GM08714 (cell line): Measurements from ENCODE around the gene ZNF296.

Experiments
- H3K4me3 ChIP-seq: fragments of 200-500 bp; sonication (Bioruptor generic); 2 replicates; pipeline ENCODE4 v1.5.1; 2014; ENCODE audit warnings: mild to moderate bottlenecking, low read length, inconsistent platforms
- ZNF274 ChIP-seq: IDR thresholded peaks from 2 replicates; pipeline ENCODE4 v1.6.1; 2012; ENCODE audit warnings: mild to moderate bottlenecking, low read depth, low read length

Gene ZNF296

DNA sequence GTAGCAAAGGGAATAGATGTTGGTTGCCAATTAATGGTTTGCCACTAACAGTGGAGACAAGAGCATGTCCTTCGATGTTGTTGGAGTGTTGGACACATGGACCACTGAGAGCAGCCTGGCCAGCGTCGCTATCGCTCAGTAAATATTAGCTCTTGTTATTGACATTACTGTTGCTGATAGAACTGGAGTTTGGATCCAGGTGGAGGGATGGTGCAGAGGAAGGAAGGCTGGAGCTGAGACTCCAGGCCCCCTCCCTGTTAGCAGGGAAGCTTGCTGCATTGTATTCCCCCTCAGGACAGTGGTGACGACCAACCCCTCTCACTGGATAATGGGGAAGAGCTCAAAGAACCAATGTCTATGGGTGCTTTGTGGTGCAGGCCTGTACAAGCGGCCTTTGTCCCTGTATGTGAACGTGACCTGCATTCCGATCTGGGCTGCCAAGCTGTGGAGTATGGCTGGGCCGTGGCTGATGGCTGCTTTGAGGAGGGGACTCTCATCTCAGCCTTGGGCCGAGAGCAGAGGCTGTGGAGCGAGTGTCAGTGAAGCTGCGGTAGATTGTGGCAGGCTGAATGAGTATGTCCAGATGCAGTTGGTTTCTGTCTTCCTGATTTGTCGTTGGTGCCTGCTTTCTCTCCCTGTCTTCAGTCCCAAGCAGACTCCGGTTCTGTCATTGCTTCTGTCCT, 30.5 kb downstream of the ZNF296 start:
- H3K4me3 ChIP-seq = no peak overlapping the region
- no peak for TF ChIP-seq ZNF274

GRCh38 chr19:45041125-45041524, 35.2 kb downstream of the ZNF296 start:
- no peak overlapping the region for H3K4me3 ChIP-seq
- TF ChIP-seq ZNF274 = no peak

DNA sequence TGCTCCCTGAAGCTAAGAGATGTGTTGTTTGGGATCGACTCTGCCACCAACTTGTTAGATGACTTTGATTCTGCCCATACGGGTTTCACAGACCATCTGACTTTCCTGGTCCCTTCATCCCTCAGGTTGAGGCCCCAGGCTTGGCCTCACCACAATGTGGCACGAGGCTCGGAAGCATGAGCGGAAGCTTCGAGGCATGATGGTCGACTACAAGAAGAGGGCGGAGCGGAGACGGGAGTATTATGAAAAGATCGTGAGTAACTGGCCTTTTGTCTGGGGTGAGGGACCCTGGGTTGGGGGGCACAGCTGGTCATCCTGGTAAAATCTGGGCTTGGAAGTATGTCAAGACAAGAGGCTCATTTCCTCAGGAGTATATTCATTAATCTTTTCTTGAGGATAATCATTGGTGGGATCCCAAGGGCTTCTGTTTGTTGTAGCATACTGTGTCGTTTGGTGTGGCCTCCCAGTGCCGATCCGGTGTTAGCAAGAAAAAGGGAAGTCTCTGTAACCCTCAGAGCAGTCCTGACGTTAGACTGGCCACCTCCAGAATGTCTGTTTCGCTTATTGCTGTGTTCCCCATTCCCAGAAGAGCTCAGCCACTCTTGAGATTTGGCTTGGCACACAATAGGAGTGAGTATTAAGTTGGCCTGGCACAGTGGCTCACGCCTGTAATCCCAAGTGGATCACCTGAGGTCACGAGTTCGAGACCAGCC, 36.1 kb downstream of the ZNF296 start:
- TF ChIP-seq ZNF274 = no peak
- H3K4me3 ChIP-seq = peak overlapping the region; percentile 81; the same call in 1 of the 2 replicates

DNA sequence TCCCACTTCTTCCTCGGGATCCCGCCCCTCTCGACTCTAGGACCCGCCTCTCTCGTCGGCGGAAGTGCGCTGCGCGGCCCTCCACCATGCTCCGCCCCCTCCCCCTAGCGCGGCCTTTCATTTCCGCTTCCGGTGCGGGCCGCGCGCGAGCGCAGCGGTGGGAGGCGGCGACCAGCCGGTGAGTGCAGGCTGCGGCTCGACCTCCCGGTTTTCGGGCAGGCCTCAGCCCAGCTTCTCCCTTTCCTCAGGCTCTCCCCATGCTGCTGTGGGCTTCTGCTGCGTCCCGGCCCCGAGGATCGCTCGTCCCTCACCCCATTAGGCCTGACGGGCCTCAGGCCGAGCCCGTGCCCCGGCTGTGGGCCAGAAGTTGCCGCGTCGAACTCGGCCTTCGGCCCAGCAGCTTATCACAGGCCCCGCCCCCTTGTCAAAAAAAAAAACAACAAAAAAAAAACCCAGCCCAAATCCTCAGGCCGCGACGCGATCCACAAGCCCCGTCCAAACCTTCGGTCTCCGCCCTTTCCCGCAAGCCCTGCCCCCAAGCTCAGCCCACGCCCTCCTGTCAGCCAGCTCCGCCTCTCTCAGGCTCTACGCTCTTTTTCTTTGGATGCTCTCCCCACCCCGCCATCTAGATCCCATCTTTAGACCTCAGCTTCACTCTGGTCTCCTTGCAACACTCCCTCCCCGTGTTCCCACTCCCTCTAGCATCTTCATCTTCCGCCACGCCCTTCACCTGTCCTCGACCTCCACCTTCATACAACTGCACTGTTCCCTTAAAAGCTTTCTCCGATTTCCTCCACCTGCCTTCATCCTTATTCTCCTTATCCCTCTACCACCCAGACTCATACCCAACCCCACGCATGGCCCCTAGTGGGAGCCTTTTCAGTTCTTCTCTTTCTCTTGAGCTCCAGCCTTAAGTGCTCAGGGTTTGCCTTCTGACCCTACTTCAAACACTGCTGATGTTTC, 37.1 kb downstream of the ZNF296 start, which contains the start of gene CLASRP:
Gene CLASRP, plus strand, starts transcription at position 115 of the 963 bp plus-strand sequence. CDS start 1,168 bp downstream, outside the sequence.
- no peak for TF ChIP-seq ZNF274
- H3K4me3 ChIP-seq = peak within 1 kb of the TSS; percentile 81

GRCh38 chr19:45037393-45038169, 38.7 kb downstream of the ZNF296 start:
- TF ChIP-seq ZNF274 = no peak
- no peak overlapping the region for H3K4me3 ChIP-seq

- no peak for TF ChIP-seq ZNF274
- H3K4me3 ChIP-seq = no peak overlapping the region
These were observed 40.5 kb downstream of the ZNF296 start for GRCh38 chr19:45035755-45036154.

DNA sequence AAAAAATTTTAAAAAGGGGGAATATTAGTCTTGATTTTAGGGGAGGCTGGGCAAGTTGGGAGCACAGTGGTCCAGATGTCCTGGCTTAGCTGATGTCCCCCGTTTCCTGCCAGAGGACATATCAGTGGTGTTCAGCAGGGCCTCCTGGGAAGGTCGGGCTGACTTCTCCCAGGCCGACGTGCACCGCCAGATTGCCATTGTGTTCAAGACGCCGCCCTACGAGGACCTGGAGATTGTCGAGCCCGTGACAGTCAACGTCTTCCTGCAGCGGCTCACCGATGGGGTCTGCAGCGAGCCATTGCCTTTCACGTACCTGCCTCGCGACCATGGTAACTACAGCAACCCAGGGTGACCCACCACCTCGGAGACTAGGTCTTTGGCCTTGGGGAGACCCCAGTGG, 43.9 kb downstream of the ZNF296 start:
- no peak overlapping the region for H3K4me3 ChIP-seq
- no peak for TF ChIP-seq ZNF274

DNA sequence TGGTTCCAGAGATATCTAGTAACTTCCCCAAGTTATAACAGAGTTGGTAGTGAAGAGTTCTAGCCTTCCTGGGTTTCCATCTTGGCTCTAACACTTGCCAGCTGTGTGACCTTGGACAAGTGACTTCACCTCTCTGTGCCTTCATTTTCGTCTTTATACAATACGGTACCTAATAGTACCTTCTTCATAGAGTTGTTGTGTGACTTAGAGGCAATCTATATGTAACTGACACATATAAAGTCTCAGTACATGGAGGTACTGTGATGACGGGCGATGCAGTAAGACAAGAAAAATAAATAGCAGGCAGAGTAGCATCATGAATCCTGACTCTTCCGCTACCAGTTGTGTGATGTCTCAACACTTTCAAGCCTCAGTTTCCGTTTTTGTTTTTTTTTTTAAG, 45.5 kb downstream of the ZNF296 start:
- no peak for TF ChIP-seq ZNF274
- H3K4me3 ChIP-seq = no peak overlapping the region

GRCh38 chr19:45027371-45027770, 48.9 kb downstream of the ZNF296 start:
- no peak overlapping the region for H3K4me3 ChIP-seq
- no peak for TF ChIP-seq ZNF274

GRCh38 chr19:45025264-45025663, 51.0 kb downstream of the ZNF296 start:
- H3K4me3 ChIP-seq = no peak overlapping the region
- TF ChIP-seq ZNF274 = no peak

DNA sequence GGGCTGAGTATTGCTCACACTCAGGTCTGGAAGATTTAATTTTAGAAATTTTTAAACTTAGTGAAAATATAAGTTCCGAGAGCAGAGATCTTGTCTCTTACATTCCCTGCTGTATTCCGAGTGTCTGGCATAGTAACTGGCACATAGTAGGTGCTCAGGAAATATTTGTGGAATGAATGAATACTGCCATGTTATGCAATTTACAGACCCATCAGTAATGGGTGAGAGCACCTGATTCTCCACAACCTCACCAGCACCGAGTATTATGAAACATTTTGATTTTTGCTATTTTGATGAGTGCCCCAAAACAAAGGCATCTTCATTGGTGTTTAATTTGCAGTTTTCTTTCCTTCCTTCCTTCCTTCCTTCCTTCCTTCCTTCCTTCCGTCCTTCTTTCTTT, 53.2 kb downstream of the ZNF296 start:
- TF ChIP-seq ZNF274 = no peak
- no peak overlapping the region for H3K4me3 ChIP-seq

DNA sequence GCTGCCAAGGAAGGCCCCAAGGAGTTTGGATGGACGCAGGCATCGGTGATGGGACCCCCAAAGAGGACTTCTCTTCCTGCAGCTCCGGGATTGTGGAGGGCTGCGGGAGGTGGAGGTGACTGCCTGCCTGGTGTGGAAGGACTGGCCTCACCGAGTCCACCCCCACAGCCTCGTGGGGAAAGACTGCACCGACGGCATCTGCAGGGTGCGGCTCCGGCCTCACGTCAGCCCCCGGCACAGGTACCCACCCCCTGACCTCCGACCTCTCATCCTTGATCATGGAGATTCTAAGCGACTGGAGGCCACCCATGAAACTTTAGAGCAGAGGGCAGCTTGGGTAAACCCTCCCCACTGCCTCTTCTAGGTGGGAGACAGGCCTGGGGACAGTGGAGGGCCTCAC, 54.3 kb downstream of the ZNF296 start:
- no peak overlapping the region for H3K4me3 ChIP-seq
- no peak for TF ChIP-seq ZNF274
